PC-3 (cell line): Measurements from ENCODE around the gene MS4A7.

ENCODE experiments used
- CTCF ChIP-seq: fragments of 300-600 bp; sonication (generic); conservative IDR thresholded peaks from 2 replicates; pipeline ENCODE4 v1.5.1; 2017; ENCODE audit warnings: antibody characterized with exemption, low read depth, mild to moderate bottlenecking, low read length
- EZH2 ChIP-seq: fragments of 300-600 bp; sonication (generic); IDR thresholded peaks from one replicate; pipeline ENCODE4 v1.6.1; 2017; ENCODE audit warnings: antibody characterized with exemption, mild to moderate bottlenecking, low read length; ENCODE audit not compliant: unreplicated experiment

- TF ChIP-seq CTCF, result no peak
- TF ChIP-seq EZH2, result no peak
Observed at GRCh38 chr11:60332846-60333245, 45.5 kb upstream of the MS4A7 start.
